Stimulated activated CD8-positive, alpha-beta memory T cell treated with anti-CD3 and anti-CD28 coated beads, Interleukin-15, amount 100 ng/mL, for 24 hours (primary cell): ENCODE measurements around the gene FKBP8.
A peak's percentile ranks its signal among the peaks of the same experiment; 100 is the strongest.
"Not testable (repeated sequence)": the region's sequence is repeated elsewhere in the genome, so short reads cannot be mapped to it uniquely, and the experiment has no call there.

ENCODE experiments used
- DNase-seq: peaks from one replicate; pipeline ENCODE4 v3.0.0-alpha.2; 2020; ENCODE audit warnings: low read depth

Gene FKBP8

GRCh38 chr19:18558604-18559003, 15.2 kb upstream of the FKBP8 start:
- DNase-seq, result no peak

GRCh38 chr19:18558202-18558555, 14.8 kb upstream of the FKBP8 start:
- DNase-seq, result no peak

GRCh38 chr19:18557411-18558201, 14.2 kb upstream of the FKBP8 start, which contains the start of gene KXD1:
KXD1 (plus strand) TSS chr19:18557870; CDS start chr19:18562057, 4,187 bp downstream.
- peak; percentile 85 for DNase-seq

GRCh38 chr19:18551631-18552030, 8.3 kb upstream of the FKBP8 start:
- DNase-seq, result no peak

GRCh38 chr19:18543814-18544475, 572 bp upstream of the FKBP8 start:
- no peak for DNase-seq

GRCh38 chr19:18541992-18542940, 1.1 kb downstream of the FKBP8 start:
- DNase-seq, result no peak

GRCh38 chr19:18541258-18541991, 1.9 kb downstream of the FKBP8 start:
- DNase-seq, result no peak

GRCh38 chr19:18540200-18540599, 3.2 kb downstream of the FKBP8 start:
- not testable (repeated sequence) for DNase-seq

- DNase-seq, result no peak
Measured at GRCh38 chr19:18539372-18539771, 4.0 kb downstream of the FKBP8 start.

GRCh38 chr19:18538115-18538514, 5.3 kb downstream of the FKBP8 start:
- DNase-seq, result no peak

- DNase-seq, result no peak
Measured at GRCh38 chr19:18537431-18537830, 5.9 kb downstream of the FKBP8 start.

- DNase-seq, result no peak
Measured at GRCh38 chr19:18536475-18536874, 6.9 kb downstream of the FKBP8 start.

- no peak for DNase-seq
Measured at GRCh38 chr19:18533058-18533457, 10.3 kb downstream of the FKBP8 start.

GRCh38 chr19:18532168-18532890, 11.0 kb downstream of the FKBP8 start:
- DNase-seq, result no peak

GRCh38 chr19:18531485-18531884, 11.9 kb downstream of the FKBP8 start:
- no peak for DNase-seq

GRCh38 chr19:18529782-18530181, 13.6 kb downstream of the FKBP8 start:
- no peak for DNase-seq

- no peak for DNase-seq
Measured at GRCh38 chr19:18526316-18526715, 17.1 kb downstream of the FKBP8 start.

GRCh38 chr19:18523841-18524240, 19.5 kb downstream of the FKBP8 start:
- no peak for DNase-seq

- not testable (repeated sequence) for DNase-seq
Measured at GRCh38 chr19:18522862-18523440, 20.4 kb downstream of the FKBP8 start.

GRCh38 chr19:18522124-18522861, 21.1 kb downstream of the FKBP8 start:
- DNase-seq, result peak; percentile 100
